ENCODE data around the gene TNC. TPM values are rescaled to one million over a fixed set of nuclear protein-coding genes. Genes with fewer than 3 reads are reported as not detected.

TNC gene
- total and polyA plus RNA-seq, 10 of the 15 experiments (the other 5 are each of a cell fraction or from before 2014, with no cell fraction given) = 0.05 to 4.2 (median 0.14) TPM

GRCh38 chr9:114994768-114995167, 123.2 kb downstream of the TNC start (continued):
- no peak for TF ChIP-seq CBFB (IDR thresholded peaks at IDR 0.05; ENCODE audit: low read depth)
- no peak for TF ChIP-seq HSF1 (IDR thresholded peaks at IDR 0.05; ENCODE audit: low read depth, low read length)
- no peak for TF ChIP-seq NR2F1 (conservative IDR thresholded peaks at IDR 0.05)
- TF ChIP-seq ATF7 (IDR thresholded peaks at IDR 0.05; ENCODE audit: low read depth) = no peak
- no peak for TF ChIP-seq HDGF (IDR thresholded peaks at IDR 0.05)

- DNase-seq (ENCODE audit: low read depth, low spot score) (no peak), ATAC-seq (no peak), FAIRE-seq (no peak)
- intact Hi-C loops (cut with micrococcal nuclease; ENCODE audit: unreplicated experiment) (no loop called here), in situ Hi-C loops (cut with MboI) (no loop called here)
- Histone ChIP-seq H3K4me3 (no peak overlapping the region), H2AFZ (ENCODE audit: control insufficient read depth, low read depth, low read length) (no peak overlapping the region), H3K9ac (ENCODE audit: control insufficient read depth, insufficient read depth, low read length) (no peak overlapping the region), H4K20me1 (ENCODE audit: control insufficient read depth, insufficient read depth) (no peaks in the 10 kb centered on the region), H3K4me1 (ENCODE audit: control insufficient read depth, insufficient read depth, low read length) (0 out of 2 replicates have a peak, but pooled peaks cover 3% of the 10 kb centered on the region), H3K27ac (ENCODE audit: control insufficient read depth, insufficient read depth) (no peak overlapping the region), H3K36me3 (ENCODE audit: control insufficient read depth in 2 of 2, insufficient read depth in 2 of 2, low read length in 1 of 2) (no peaks in the 10 kb centered on the region), H3K79me2 (ENCODE audit: control insufficient read depth, insufficient read depth, low read length) (no peaks in the 10 kb centered on the region), H3K9me3 (replicated peaks; ENCODE audit: control insufficient read depth, insufficient read depth, low read length) (no peaks in the 10 kb centered on the region), H3K4me2 (ENCODE audit: control insufficient read depth, insufficient read depth) (no peak overlapping the region), H3K27me3 (replicated peaks in 1 of 2; ENCODE audit: control insufficient read depth in 2 of 2, insufficient read depth in 2 of 2, low read length in 1 of 2) (no peaks in the 10 kb centered on the region; a peak in 1 of 4 replicates)
- CTCF ChIA-PET = interaction anchor here (1.9 kb wide), 1 partner anchor 23 kb away, joined by 6 read pairs; no protein-coding TSS in a partner anchor
- BruUV-seq (replicated peaks) = no TSS peak
- TF ChIP-seq E2F8 (IDR thresholded peaks at IDR 0.05; ENCODE audit: low read depth, partially characterized antibody) (no peak), CREB1 (IDR thresholded peaks at IDR 0.05; ENCODE audit: low read depth) (no peak), MLLT1 (IDR thresholded peaks at IDR 0.05) (no peak), CBFB (IDR thresholded peaks at IDR 0.05; ENCODE audit: low read depth) (no peak), SUPT20H (IDR thresholded peaks at IDR 0.05; ENCODE audit: borderline replicate concordance, control insufficient read depth, low read depth, low read length) (no peak), RBBP5 (conservative IDR thresholded peaks at IDR 0.05) (no peak), TBL1XR1 (IDR thresholded peaks at IDR 0.05; ENCODE audit: low read depth, low read length) (no peak), SUZ12 (IDR thresholded peaks at IDR 0.05; ENCODE audit: unreplicated experiment) (no peak), BCL11A (IDR thresholded peaks at IDR 0.05; ENCODE audit: low read depth, low read length) (no peak), ETV6 (conservative IDR thresholded peaks at IDR 0.05 in 1 of 2, IDR thresholded peaks at IDR 0.05 in 1 of 2; ENCODE audit: borderline replicate concordance in 1 of 2, low read depth in 1 of 2) (no peak), PAX5 (IDR thresholded peaks at IDR 0.05; ENCODE audit: borderline replicate concordance, low read depth, low read length) (no peak)
- RAD21 ChIA-PET (ENCODE audit: unreplicated experiment) = interaction anchor here (0.7 to 1.9 kb wide), 3 partner anchors 22 to 98 kb away, joined by 3 to 5 read pairs (median 4); no protein-coding TSS in a partner anchor
- SMC1A ChIA-PET (ENCODE audit: uncharacterized antibody, unreplicated experiment) = interaction anchor here (0.6 to 6.7 kb wide), 8 partner anchors 9 to 77 kb away, joined by 3 to 49 read pairs (median 4); no protein-coding TSS in a partner anchor
- WGBS (ENCODE audit: insufficient coverage, insufficient replicate concordance, low lambda C conversion rate, missing lambda C conversion rate) = 16% methylated on average over 7 of the region's 7 CpGs
- POLR2A ChIA-PET = interaction anchor here (0.6 to 1.0 kb wide), 2 partner anchors 17 to 20 kb away, joined by 3 to 4 read pairs; no protein-coding TSS in a partner anchor
Measured at GRCh38 chr9:114991861-114992260, 126.1 kb downstream of the TNC start.
